HepG2 (cell line): ENCODE data around the gene ISLR. TPM values are rescaled to one million over a fixed set of nuclear protein-coding genes. Genes with fewer than 3 reads are reported as not detected.

Experiments
- ATAC-seq: fragments of 200-7000 bp; cut with Tn5 transposase; 3 replicates; pipeline ENCODE4 v1.9.1; 2020; ENCODE audit warnings: mild to moderate bottlenecking, moderate library complexity
- BruUV-seq: library from RNA; stranded (reverse); fragments of 400-500 nt; replicated peaks from 2 replicates; lab custom pipeline; 2021; lab: Mats Ljungman, UMichigan
- CTCF ChIA-PET: fragments of 300-600 bp; formaldehyde crosslinking; extraction: SDS; loops from one replicate; lab custom pipeline; 2021; ENCODE audit warnings: low total read pairs, inconsistent platforms, low intra/inter-chr PET ratio; lab: Yijun Ruan, JAX
- POLR2A ChIA-PET: fragments of 350-600 bp; sonication (Branson Sonifier 250); formaldehyde crosslinking; loops from one replicate; lab custom pipeline; 2020; ENCODE audit warnings: antibody characterized with exemption, inconsistent platforms; lab: Yijun Ruan, JAX
- DNase-seq: peaks from one replicate; pipeline ENCODE4 v3.0.0-alpha.2; 2015; ENCODE audit warnings: low spot score
- FAIRE-seq: peaks from 3 replicates; lab custom pipeline; 2011; peaks lifted over from hg19 to GRCh38; lab: Jason Lieb, UNC
- H2AFZ ChIP-seq: one replicate; pipeline ENCODE4 v1.6.1; 2011; ENCODE audit warnings: low read length, inconsistent platforms
- H3K27ac ChIP-seq: fragments of 300-600 bp; 3 replicates; pipeline ENCODE4 v1.8.0; 2011; ENCODE audit warnings: mixed run types, mild to moderate bottlenecking, mixed read lengths, low read length, inconsistent platforms; ENCODE audit not compliant: insufficient read depth; ENCODE audit errors: extremely low read length
- H3K27me3 ChIP-seq, 2 experiments: fragments of 200-600 bp in 1 of 2; 2 replicates in 1 of 2; 3 replicates in 1 of 2; pipeline versions ENCODE4 v1.6.0 to v1.8.0; 2011; ENCODE audit warnings: low read length in 2 of 2, mild to moderate bottlenecking in 2 of 2, moderate library complexity in 2 of 2, inconsistent platforms in 1 of 2; ENCODE audit not compliant: insufficient read depth in 2 of 2, control insufficient read depth in 1 of 2
- H3K36me3 ChIP-seq, 2 experiments: fragments of 200-600 bp in 1 of 2; replicated peaks in 1 of 2; 2 replicates in 1 of 2; 3 replicates in 1 of 2; pipeline versions ENCODE4 v1.5.1 to v1.8.0; 2011; ENCODE audit warnings: low read length in 2 of 2, inconsistent platforms in 1 of 2; ENCODE audit not compliant: insufficient read depth in 2 of 2, control insufficient read depth in 1 of 2
- H3K4me1 ChIP-seq: 2 replicates; pipeline ENCODE4 v1.5.1; 2012; ENCODE audit warnings: low read length, inconsistent platforms; ENCODE audit not compliant: insufficient read depth
- H3K4me2 ChIP-seq: 2 replicates; pipeline ENCODE4 v1.6.0; 2011; ENCODE audit warnings: low read depth, low read length, inconsistent platforms
- H3K4me3 ChIP-seq, 3 experiments: fragments of 200-600 bp in 1 of 3; sonication (generic), shearing (Covaris generic) in 1 of 3; replicated peaks in 1 of 3; 2 replicates each; pipeline ENCODE4 v1.5.1; 2011 to 2016; ENCODE audit warnings: low read length in 3 of 3, inconsistent platforms in 2 of 3, low read depth in 2 of 3, mild to moderate bottlenecking in 2 of 3, control low read depth in 1 of 3, mixed read lengths in 1 of 3; ENCODE audit not compliant: insufficient read depth in 1 of 3
- H3K79me2 ChIP-seq: one replicate; pipeline ENCODE4 v1.6.1; 2011; ENCODE audit warnings: low read length, inconsistent platforms; ENCODE audit not compliant: insufficient read depth
- H3K9ac ChIP-seq: 2 replicates; pipeline ENCODE4 v1.6.0; 2011; ENCODE audit warnings: mild to moderate bottlenecking, low read depth, low read length, inconsistent platforms; ENCODE audit not compliant: insufficient read depth
- H3K9me3 ChIP-seq: 2 replicates; pipeline ENCODE4 v1.5.1; 2012; ENCODE audit warnings: mild to moderate bottlenecking, low read length
- H4K20me1 ChIP-seq: 2 replicates; pipeline ENCODE4 v1.6.0; 2011; ENCODE audit warnings: inconsistent platforms, mild to moderate bottlenecking, low read length, moderate library complexity; ENCODE audit not compliant: insufficient read depth
- ARID3A ChIP-seq: IDR thresholded peaks from 2 replicates; pipeline ENCODE4 v1.6.1; 2012; ENCODE audit warnings: low read depth, low read length, improper control_type of control experiment
- JARID2 ChIP-seq: sonication (generic); formaldehyde crosslinking; IDR thresholded peaks from 2 replicates; pipeline ENCODE4 v1.8.1; 2023; ENCODE audit warnings: missing genetic modification reagents, inconsistent platforms; ENCODE audit not compliant: insufficient replicate concordance
- JUNB ChIP-seq: sonication (generic); formaldehyde crosslinking; IDR thresholded peaks from 2 replicates; pipeline ENCODE4 v1.8.0; 2022; ENCODE audit warnings: missing genetic modification reagents, mild to moderate bottlenecking, borderline replicate concordance
- PCBP1 ChIP-seq: fragments of 200-400 bp; formaldehyde crosslinking; IDR thresholded peaks from 2 replicates; pipeline ENCODE4 v1.6.1; 2017; ENCODE audit warnings: mild to moderate bottlenecking, low read depth, low read length, borderline replicate concordance
- PTBP1 ChIP-seq: fragments of 200-400 bp; formaldehyde crosslinking; IDR thresholded peaks from 2 replicates; pipeline ENCODE4 v1.6.1; 2018; ENCODE audit warnings: low read length, low read depth; ENCODE audit not compliant: poor library complexity, severe bottlenecking
- SATB2 ChIP-seq: sonication (generic); formaldehyde crosslinking; IDR thresholded peaks from 2 replicates; pipeline ENCODE4 v1.5.0; 2020; ENCODE audit warnings: missing genetic modification reagents
- SMARCE1 ChIP-seq: fragments of 450-650 bp; IDR thresholded peaks from 2 replicates; pipeline ENCODE4 v1.6.1; 2017; ENCODE audit warnings: borderline replicate concordance
- ZNF33B ChIP-seq: sonication (generic); formaldehyde crosslinking; IDR thresholded peaks from 2 replicates; pipeline ENCODE4 v1.5.1; 2020; ENCODE audit warnings: mild to moderate bottlenecking, missing genetic modification reagents
- WGBS: methylation state at CpG from one replicate; pipeline ENCODE4 v1.1.6; 2017; ENCODE audit warnings: low lambda C conversion rate; 5-methylcytosine and 5-hydroxymethylcytosine counted together
- in situ Hi-C: cut with HindIII; loops from 2 replicates; pipeline ENCODE4 v1.10.0; 2017; ENCODE audit warnings: low pct_unique_long_range_greater_than_20kb; ENCODE audit not compliant: extremely low pct_ligation_motif_present
- intact Hi-C: fragments of 100-400 bp; cut with micrococcal nuclease; formaldehyde crosslinking; loops from one replicate; pipeline ENCODE4 v1.10.0; 2022; ENCODE audit not compliant: unreplicated experiment
- polyA plus RNA-seq, 8 experiments: library from polyadenylated mRNA; depleted of rRNA in 3 of 8; stranded (reverse) in 7 of 8; unstranded in 1 of 8; fragments of >200 nt; fragmentation: Illumina TruSeq in 4 of 8; extraction: Trizol in 4 of 8; gene quantifications; 2 replicates each; pipeline versions ENCODE4 v1.2.1 to v1.2.3, GENCODE V29; 2011 to 2016; ENCODE audit warnings: low read depth in 4 of 8, missing spikeins in 1 of 8, mixed read lengths in 1 of 8; ENCODE audit not compliant: insufficient read depth in 1 of 8
- total RNA-seq, 5 experiments: library from RNA; depleted of rRNA; stranded (reverse); fragments of >200 nt; fragmentation: Illumina TruSeq; extraction: Trizol; gene quantifications; 2 replicates each; pipeline ENCODE4 v1.2.3, GENCODE V29; 2016; ENCODE audit warnings: low read depth in 1 of 5
- TF ChIP-seq, protein P1 (sequence below): sonication (generic); formaldehyde crosslinking; IDR thresholded peaks from 2 replicates; pipeline ENCODE4 v1.5.0; 2020; ENCODE audit warnings: missing genetic modification reagents, mild to moderate bottlenecking, borderline replicate concordance
- TF ChIP-seq, protein P2 (sequence below): sonication (generic); formaldehyde crosslinking; IDR thresholded peaks from 2 replicates; pipeline ENCODE4 v1.4.0; 2020; ENCODE audit warnings: missing genetic modification reagents, borderline replicate concordance

Gene ISLR
- total and polyA plus RNA-seq, 2 of the 13 experiments (the other 11 are each of a cell fraction or from before 2014, with no cell fraction given): not detected

GRCh38 chr15:74212494-74212893, 39.0 kb downstream of the ISLR start:
- no peaks in the 10 kb centered on the region; the same call in 1 of the 2 replicates for H4K20me1 ChIP-seq
- TF ChIP-seq, protein P1, sequence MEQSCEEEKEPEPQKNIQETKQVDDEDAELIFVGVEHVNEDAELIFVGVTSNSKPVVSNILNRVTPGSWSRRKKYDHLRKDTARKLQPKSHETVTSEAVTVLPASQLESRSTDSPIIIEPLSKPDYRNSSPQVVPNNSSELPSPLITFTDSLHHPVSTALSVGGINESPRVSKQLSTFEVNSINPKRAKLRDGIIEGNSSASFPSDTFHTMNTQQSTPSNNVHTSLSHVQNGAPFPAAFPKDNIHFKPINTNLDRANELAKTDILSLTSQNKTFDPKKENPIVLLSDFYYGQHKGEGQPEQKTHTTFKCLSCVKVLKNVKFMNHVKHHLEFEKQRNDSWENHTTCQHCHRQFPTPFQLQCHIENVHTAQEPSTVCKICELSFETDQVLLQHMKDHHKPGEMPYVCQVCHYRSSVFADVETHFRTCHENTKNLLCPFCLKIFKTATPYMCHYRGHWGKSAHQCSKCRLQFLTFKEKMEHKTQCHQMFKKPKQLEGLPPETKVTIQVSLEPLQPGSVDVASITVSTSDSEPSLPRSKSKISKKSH (CRISPR knock-in tag): 0 out of 2 replicates have a peak, but pooled peaks have one; percentile 2
- TF ChIP-seq JUNB (CRISPR knock-in tag): no peak
- TF ChIP-seq, protein P2, sequence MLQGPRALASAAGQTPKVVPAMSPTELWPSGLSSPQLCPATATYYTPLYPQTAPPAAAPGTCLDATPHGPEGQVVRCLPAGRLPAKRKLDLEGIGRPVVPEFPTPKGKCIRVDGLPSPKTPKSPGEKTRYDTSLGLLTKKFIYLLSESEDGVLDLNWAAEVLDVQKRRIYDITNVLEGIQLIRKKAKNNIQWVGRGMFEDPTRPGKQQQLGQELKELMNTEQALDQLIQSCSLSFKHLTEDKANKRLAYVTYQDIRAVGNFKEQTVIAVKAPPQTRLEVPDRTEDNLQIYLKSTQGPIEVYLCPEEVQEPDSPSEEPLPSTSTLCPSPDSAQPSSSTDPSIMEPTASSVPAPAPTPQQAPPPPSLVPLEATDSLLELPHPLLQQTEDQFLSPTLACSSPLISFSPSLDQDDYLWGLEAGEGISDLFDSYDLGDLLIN (CRISPR knock-in tag): no peak
- TF ChIP-seq, all 625 proteins: peak for 1
- in situ Hi-C loops (no loop called here), intact Hi-C loops (no loop called here)
- Histone ChIP-seq H3K4me1 (peaks cover 74% of the 10 kb centered on the region), H3K27ac (no peak overlapping the region), H3K9ac (no peak overlapping the region), H3K79me2 (no peaks in the 10 kb centered on the region), H3K36me3 (no peaks in the 10 kb centered on the region), H3K4me2 (no peak overlapping the region), H3K27me3 (peaks cover 4 to 20% of the 10 kb centered on the region in 2 experiments; a peak in 4 of 5 replicates), H3K9me3 (no peaks in the 10 kb centered on the region), H3K4me3 (no peak overlapping the region; a peak in 1 of 6 replicates), H2AFZ (no peak overlapping the region)
- no TSS peak for BruUV-seq
- ChIA-PET POLR2A (no interaction called here), CTCF (no interaction called here)
- DNase-seq: no peak
- WGBS: 43% methylated on average over 9 of the region's 9 CpGs
- ATAC-seq: no peak
- no peak for FAIRE-seq

DNA sequence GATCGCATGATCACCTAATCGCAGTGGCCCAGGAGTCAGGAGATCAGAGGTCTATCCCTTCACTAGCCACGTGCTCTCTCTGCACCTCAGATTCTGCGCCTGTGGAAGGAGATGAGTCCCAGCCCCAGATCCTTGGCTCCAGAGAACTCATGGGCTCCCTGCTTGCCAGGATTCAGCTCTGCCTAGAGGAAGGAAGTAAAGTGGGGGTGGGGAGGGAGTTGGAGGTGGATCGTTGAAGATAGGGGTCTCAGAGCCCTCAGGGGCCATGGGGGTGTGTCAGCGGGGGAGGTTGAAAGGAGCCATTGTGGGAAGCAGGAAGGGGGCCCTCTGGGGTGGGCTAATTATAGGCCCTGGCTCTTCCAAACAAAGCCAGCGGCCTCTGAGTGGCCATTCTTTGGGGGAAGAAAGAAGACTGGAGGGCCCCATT, 40.4 kb downstream of the ISLR start:
- H4K20me1 ChIP-seq: no peaks in the 10 kb centered on the region; the same call in 1 of the 2 replicates
- H3K4me1 ChIP-seq: peaks cover 61% of the 10 kb centered on the region
- no peak for ATAC-seq
- no peak overlapping the region for H3K4me3 ChIP-seq
- ChIA-PET CTCF (no interaction called here), POLR2A (no interaction called here)
- H2AFZ ChIP-seq: no peak overlapping the region
- no peaks in the 10 kb centered on the region for H3K9me3 ChIP-seq
- no peak for TF ChIP-seq JARID2 (CRISPR knock-in tag)
- no peak for TF ChIP-seq ARID3A
- TF ChIP-seq SMARCE1: no peak
- no peak for TF ChIP-seq PTBP1
- no peak for TF ChIP-seq ZNF33B (CRISPR knock-in tag)
- TF ChIP-seq PCBP1: no peak
- TF ChIP-seq SATB2 (CRISPR knock-in tag): no peak
- no peaks in the 10 kb centered on the region for H3K36me3 ChIP-seq
- FAIRE-seq: no peak
- H3K27me3 ChIP-seq: peaks cover 3 to 9% of the 10 kb centered on the region in 2 experiments; a peak in 3 of 5 replicates
- DNase-seq: no peak
- no TSS peak for BruUV-seq
- H3K9ac ChIP-seq: no peak overlapping the region
- 57% methylated on average over 7 of the region's 7 CpGs for WGBS
- no peak overlapping the region for H3K27ac ChIP-seq
- no peaks in the 10 kb centered on the region for H3K79me2 ChIP-seq
- in situ Hi-C loops: no loop called here
- intact Hi-C loops: no loop called here
- H3K4me2 ChIP-seq: no peak overlapping the region
